Thyroid gland (tissue), 4 donors: Measurements from ENCODE around the gene CYP4F2. TPM values are rescaled to one million over a fixed set of nuclear protein-coding genes. Genes with fewer than 3 reads are reported as not detected.

Experiments
- DNase-seq, 2 donors: peaks; one replicate each; pipeline ENCODE4 v3.0.0-alpha.2; 2019
- H3K27ac ChIP-seq, 3 donors: fragments of 200-600 bp; sonication (generic); 1 replicate in 2 of 3; 2 replicates in 1 of 3; pipeline ENCODE4 v1.5.1; 2016 to 2019; ENCODE audit warnings: mild to moderate bottlenecking in 1 of 3, moderate library complexity in 1 of 3
- H3K27me3 ChIP-seq: fragments of 200-600 bp; sonication (generic); one replicate; pipeline ENCODE4 v1.5.1; 2019
- H3K36me3 ChIP-seq, 2 donors: fragments of 200-600 bp; sonication (generic); one replicate each; pipeline ENCODE4 v1.5.1; 2016 to 2019
- H3K4me1 ChIP-seq, 2 donors: fragments of 200-600 bp; sonication (generic); one replicate each; pipeline ENCODE4 v1.5.1; 2017 to 2019
- H3K4me3 ChIP-seq, 3 donors: fragments of 200-600 bp; sonication (generic); replicated peaks in 1 of 3; 1 replicate in 2 of 3; 2 replicates in 1 of 3; pipeline ENCODE4 v1.5.1; 2016; ENCODE audit warnings: mild to moderate bottlenecking in 1 of 3
- H3K9me3 ChIP-seq: fragments of 200-600 bp; sonication (generic); one replicate; pipeline ENCODE4 v1.5.1; 2017
- CTCF ChIP-seq, 6 experiments: fragments of 200-600 bp in 3 of 6; fragments of 450-650 bp in 3 of 6; sonication (generic) in 3 of 6; IDR thresholded peaks; one replicate each; pipeline ENCODE4 v1.5.1; 2016 to 2019; ENCODE audit warnings: antibody characterized with exemption in 6 of 6, mild to moderate bottlenecking in 2 of 6, inconsistent platforms in 1 of 6, moderate library complexity in 1 of 6
- POLR2A ChIP-seq, 2 donors: fragments of 450-650 bp; IDR thresholded peaks; one replicate each; pipeline ENCODE4 v1.6.1; 2017; ENCODE audit warnings: antibody characterized with exemption in 2 of 2, mild to moderate bottlenecking in 2 of 2, moderate library complexity in 1 of 2
- WGBS, 2 donors: methylation state at CpG; one replicate each; pipeline ENCODE4 v1.1.5; 2017; 5-methylcytosine and 5-hydroxymethylcytosine counted together
- intact Hi-C: fragments of 100-400 bp; cut with DNase I; formaldehyde crosslinking; loops from one replicate; pipeline ENCODE4 v1.15.1; 2023
- total RNA-seq, 4 donors: library from RNA; depleted of rRNA; stranded (reverse); fragments of >200 nt; gene quantifications; one replicate each; pipeline ENCODE4 v1.2.3, GENCODE V29; 2016

Gene CYP4F2, protein sequence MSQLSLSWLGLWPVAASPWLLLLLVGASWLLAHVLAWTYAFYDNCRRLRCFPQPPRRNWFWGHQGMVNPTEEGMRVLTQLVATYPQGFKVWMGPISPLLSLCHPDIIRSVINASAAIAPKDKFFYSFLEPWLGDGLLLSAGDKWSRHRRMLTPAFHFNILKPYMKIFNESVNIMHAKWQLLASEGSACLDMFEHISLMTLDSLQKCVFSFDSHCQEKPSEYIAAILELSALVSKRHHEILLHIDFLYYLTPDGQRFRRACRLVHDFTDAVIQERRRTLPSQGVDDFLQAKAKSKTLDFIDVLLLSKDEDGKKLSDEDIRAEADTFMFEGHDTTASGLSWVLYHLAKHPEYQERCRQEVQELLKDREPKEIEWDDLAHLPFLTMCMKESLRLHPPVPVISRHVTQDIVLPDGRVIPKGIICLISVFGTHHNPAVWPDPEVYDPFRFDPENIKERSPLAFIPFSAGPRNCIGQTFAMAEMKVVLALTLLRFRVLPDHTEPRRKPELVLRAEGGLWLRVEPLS
- not detected for total RNA-seq

DNA sequence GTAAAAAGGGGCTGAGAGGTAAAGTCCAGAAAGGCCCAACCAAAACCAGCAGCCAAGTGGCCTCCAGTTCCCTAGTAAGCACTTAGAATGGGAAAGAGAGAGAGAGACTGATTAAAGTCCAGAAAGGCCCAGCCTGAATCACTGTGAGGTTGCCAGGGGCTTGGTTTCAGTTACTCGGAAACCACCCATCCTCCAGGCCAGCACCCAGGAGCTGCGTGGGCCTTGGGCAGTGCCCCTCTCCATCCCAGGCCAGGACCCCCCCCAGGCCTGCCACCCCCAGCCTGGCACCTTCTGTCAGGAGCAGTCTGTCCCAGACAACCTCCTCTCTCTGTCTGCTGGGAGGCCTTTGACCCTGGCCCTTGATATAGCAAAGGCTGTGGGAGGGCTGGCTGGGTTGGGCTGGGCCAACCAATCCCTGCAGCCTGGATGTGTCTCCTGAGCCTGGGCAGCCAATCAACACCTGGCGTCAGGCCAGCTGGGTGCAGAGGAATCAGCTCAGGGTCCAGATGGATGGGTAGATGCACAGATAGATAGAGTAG lies at the start of gene CYP4F2:
CYP4F2 (minus strand) TSS at position 337 of the 539 bp plus-strand sequence. CDS start 463 bp downstream, outside the sequence.
- H3K27me3 ChIP-seq = no peaks in the 10 kb centered on the region
- no peaks in the 10 kb centered on the region for H3K9me3 ChIP-seq
- intact Hi-C loops = no loop called here
- TF ChIP-seq CTCF (IDR thresholded peaks at IDR 0.05) (no peak), POLR2A (IDR thresholded peaks at IDR 0.05) (no peak)
- no peak within 1 kb of the TSS for H3K27ac ChIP-seq
- H3K36me3 ChIP-seq = no peaks in the 10 kb centered on the region
- DNase-seq = no peak
- no peak within 1 kb of the TSS for H3K4me3 ChIP-seq
- H3K4me1 ChIP-seq = no peaks in the 10 kb centered on the region
- 84 to 88% methylated on average over 2 to 3 of the region's 3 CpGs for WGBS, 2 donors

- no peak for TF ChIP-seq POLR2A (IDR thresholded peaks at IDR 0.05)
- no peak for TF ChIP-seq CTCF (IDR thresholded peaks at IDR 0.05)
- no peak overlapping the region for H3K4me3 ChIP-seq
- no peak overlapping the region for H3K27ac ChIP-seq
- DNase-seq = no peak
- H3K36me3 ChIP-seq = no peaks in the 10 kb centered on the region
- WGBS, 2 donors = 48 to 54% methylated on average over 4 of the region's 4 CpGs
- H3K9me3 ChIP-seq = no peaks in the 10 kb centered on the region
- no peaks in the 10 kb centered on the region for H3K4me1 ChIP-seq
- H3K27me3 ChIP-seq = no peaks in the 10 kb centered on the region
- intact Hi-C loops = no loop called here
Observed at GRCh38 chr19:15945301-15945700, 47.4 kb upstream of the CYP4F2 start.

DNA sequence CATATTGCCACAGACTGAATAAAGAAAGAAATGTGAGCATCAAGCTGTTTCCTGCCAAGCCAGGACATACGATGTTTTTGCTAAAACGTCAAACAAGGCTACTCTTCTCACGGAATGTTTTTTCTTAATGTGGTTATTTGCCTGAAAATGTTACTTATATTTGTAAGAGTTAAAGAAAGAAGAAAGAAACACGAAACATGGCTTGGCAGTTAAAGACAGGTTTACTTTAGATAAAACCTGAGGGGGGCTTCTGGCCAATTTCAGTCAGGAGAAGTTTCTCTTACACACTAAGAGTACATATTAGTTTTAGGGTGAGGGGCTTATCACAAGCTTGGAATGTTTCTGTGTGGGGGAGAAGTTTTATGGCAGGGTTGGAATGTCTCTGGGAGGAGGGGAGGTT lies 46.5 kb upstream of the CYP4F2 start:
- no peak overlapping the region for H3K27ac ChIP-seq
- 65 to 70% methylated on average over 4 of the region's 4 CpGs for WGBS, 2 donors
- intact Hi-C loops = no loop called here
- H3K27me3 ChIP-seq = no peaks in the 10 kb centered on the region
- H3K36me3 ChIP-seq = no peaks in the 10 kb centered on the region
- no peak for DNase-seq
- no peaks in the 10 kb centered on the region for H3K4me1 ChIP-seq
- no peaks in the 10 kb centered on the region for H3K9me3 ChIP-seq
- no peak overlapping the region for H3K4me3 ChIP-seq
- TF ChIP-seq CTCF (IDR thresholded peaks at IDR 0.05) = no peak
- no peak for TF ChIP-seq POLR2A (IDR thresholded peaks at IDR 0.05)

GRCh38 chr19:15937771-15938170 lies 39.9 kb upstream of the CYP4F2 start:
- Histone ChIP-seq H3K27me3 (no peaks in the 10 kb centered on the region), H3K36me3 (no peaks in the 10 kb centered on the region), H3K27ac (no peak overlapping the region), H3K4me1 (peaks cover 0 to 15% of the 10 kb centered on the region in 2 donors), H3K9me3 (no peaks in the 10 kb centered on the region), H3K4me3 (no peak overlapping the region)
- TF ChIP-seq CTCF (IDR thresholded peaks at IDR 0.05) = no peak
- TF ChIP-seq POLR2A (IDR thresholded peaks at IDR 0.05) = no peak
- no peak for DNase-seq
- intact Hi-C loops = no loop called here
- WGBS, 2 donors = 40 to 59% methylated on average over 1 to 2 of the region's 2 CpGs

DNA sequence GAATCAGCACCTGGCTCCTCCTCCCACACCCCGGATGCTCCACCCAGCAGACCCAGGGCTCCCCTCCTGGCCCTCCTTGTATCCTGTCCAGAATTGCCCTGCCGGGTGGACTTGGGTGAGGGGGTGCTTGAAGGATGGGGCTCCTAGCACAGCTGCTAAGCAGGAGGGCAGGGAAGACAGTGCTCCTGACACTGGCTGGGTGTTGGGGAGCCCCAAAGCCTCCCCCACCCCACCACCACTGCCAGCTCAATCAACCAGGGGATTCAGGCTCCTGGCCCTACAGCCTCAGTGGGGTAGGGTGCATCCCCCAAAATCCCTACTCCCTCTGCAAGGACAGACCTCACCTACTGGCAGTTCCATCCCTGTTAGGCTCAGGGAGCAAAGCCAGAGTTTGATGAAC lies 39.1 kb upstream of the CYP4F2 start:
- 80 to 95% methylated on average over 2 of the region's 2 CpGs for WGBS, 2 donors
- H3K4me3 ChIP-seq = no peak overlapping the region

More for the DNA sequence above, 39.1 kb upstream of the CYP4F2 start:
- H3K9me3 ChIP-seq = no peaks in the 10 kb centered on the region
- peaks cover 0 to 15% of the 10 kb centered on the region in 2 donors for H3K4me1 ChIP-seq
- no peak overlapping the region for H3K27ac ChIP-seq
- DNase-seq = no peak
- TF ChIP-seq POLR2A (IDR thresholded peaks at IDR 0.05) (no peak), CTCF (IDR thresholded peaks at IDR 0.05) (no peak)
- H3K27me3 ChIP-seq = no peaks in the 10 kb centered on the region
- H3K36me3 ChIP-seq = no peaks in the 10 kb centered on the region
- intact Hi-C loops = no loop called here
